GM12878 (cell line): Measurements from ENCODE around the gene CAMK2B. TPM values are rescaled to one million over a fixed set of nuclear protein-coding genes. Genes with fewer than 3 reads are reported as not detected.

Experiments
- ATAC-seq: fragments of 200-7000 bp; cut with Tn5 transposase; 3 replicates; pipeline ENCODE4 v1.9.1; 2020; ENCODE audit warnings: mild to moderate bottlenecking, moderate library complexity
- BruUV-seq: library from RNA; stranded (reverse); fragments of 400-500 nt; replicated peaks from 2 replicates; lab custom pipeline; 2021; lab: Mats Ljungman, UMichigan
- CTCF ChIA-PET: fragments of 300-600 bp; sonication (Branson Sonifier 250); formaldehyde crosslinking; extraction: SDS; loops from one replicate; lab custom pipeline; 2021; ENCODE audit warnings: inconsistent platforms; lab: Yijun Ruan, JAX
- POLR2A ChIA-PET: fragments of 350-600 bp; formaldehyde crosslinking; extraction: SDS; loops from one replicate; lab custom pipeline; 2021; ENCODE audit warnings: inconsistent platforms; lab: Charles Lee
- RAD21 ChIA-PET: fragments of 300-600 bp; sonication (Branson Sonifier 250); formaldehyde crosslinking; loops from one replicate; lab custom pipeline; 2023; ENCODE audit warnings: antibody characterized with exemption; ENCODE audit not compliant: unreplicated experiment; lab: Charles Lee
- SMC1A ChIA-PET: fragments of 300-600 bp; sonication (Branson Sonifier 250); formaldehyde crosslinking; loops from one replicate; lab custom pipeline; 2023; ENCODE audit not compliant: unreplicated experiment, uncharacterized antibody; lab: Charles Lee
- DNase-seq: peaks from one replicate; pipeline ENCODE4 v3.0.0-alpha.2; 2011; ENCODE audit warnings: low read depth, low spot score
- FAIRE-seq: peaks from 3 replicates; lab custom pipeline; 2011; peaks lifted over from hg19 to GRCh38; lab: Jason Lieb, UNC
- H2AFZ ChIP-seq: 2 replicates; pipeline ENCODE4 v1.6.0; 2011; ENCODE audit warnings: low read depth, low read length, control low read depth; ENCODE audit not compliant: control insufficient read depth
- H3K27ac ChIP-seq: 2 replicates; pipeline ENCODE4 v1.5.1; 2011; ENCODE audit warnings: control low read depth; ENCODE audit not compliant: control insufficient read depth, insufficient read depth
- H3K27me3 ChIP-seq, 2 experiments: replicated peaks in 1 of 2; 2 replicates each; pipeline versions ENCODE4 v1.6.0 to v1.6.1; 2011; ENCODE audit warnings: low read length in 1 of 2; ENCODE audit not compliant: control insufficient read depth in 2 of 2, insufficient read depth in 2 of 2
- H3K36me3 ChIP-seq, 2 experiments: 2 replicates each; pipeline ENCODE4 v1.5.1; 2011; ENCODE audit warnings: low read length in 1 of 2; ENCODE audit not compliant: control insufficient read depth in 2 of 2, insufficient read depth in 2 of 2
- H3K4me1 ChIP-seq: 2 replicates; pipeline ENCODE4 v1.6.1; 2011; ENCODE audit warnings: mild to moderate bottlenecking, low read length, moderate library complexity, mixed read lengths; ENCODE audit not compliant: control insufficient read depth, insufficient read depth
- H3K4me2 ChIP-seq: 2 replicates; pipeline ENCODE4 v1.6.0; 2011; ENCODE audit warnings: control low read depth; ENCODE audit not compliant: control insufficient read depth, insufficient read depth
- H3K4me3 ChIP-seq: fragments of 200-600 bp; sonication (generic); 2 replicates; pipeline ENCODE4 v1.5.1; 2016
- H3K79me2 ChIP-seq: 2 replicates; pipeline ENCODE4 v1.6.0; 2011; ENCODE audit warnings: low read length; ENCODE audit not compliant: control insufficient read depth, insufficient read depth
- H3K9ac ChIP-seq: 2 replicates; pipeline ENCODE4 v1.8.0; 2011; ENCODE audit warnings: low read length, control low read depth, mixed read lengths; ENCODE audit not compliant: control insufficient read depth, insufficient read depth
- H3K9me3 ChIP-seq: replicated peaks from 3 replicates; pipeline ENCODE4 v1.5.1; 2011; ENCODE audit warnings: mild to moderate bottlenecking, low read length; ENCODE audit not compliant: control insufficient read depth, insufficient read depth
- H4K20me1 ChIP-seq: 2 replicates; pipeline ENCODE4 v1.6.0; 2011; ENCODE audit not compliant: control insufficient read depth, insufficient read depth
- BCL11A ChIP-seq: IDR thresholded peaks from 2 replicates; pipeline ENCODE4 v1.6.1; 2011; ENCODE audit warnings: low read depth, low read length
- HCFC1 ChIP-seq: fragments of 150-350 bp; IDR thresholded peaks from 2 replicates; pipeline ENCODE4 v1.6.1; 2014; ENCODE audit warnings: low read length
- IRF4 ChIP-seq: IDR thresholded peaks from 2 replicates; pipeline ENCODE4 v1.6.1; 2011; ENCODE audit warnings: low read depth, low read length
- MTA3 ChIP-seq: IDR thresholded peaks from 2 replicates; pipeline ENCODE4 v1.6.1; 2012; ENCODE audit warnings: low read length, inconsistent platforms, borderline replicate concordance
- RAD51 ChIP-seq: fragments of 450-650 bp; IDR thresholded peaks from 2 replicates; pipeline ENCODE4 v1.6.1; 2016; ENCODE audit warnings: moderate library complexity, mild to moderate bottlenecking, inconsistent platforms
- SPI1 ChIP-seq: IDR thresholded peaks from 2 replicates; pipeline ENCODE4 v1.6.1; 2011; ENCODE audit warnings: low read depth, mild to moderate bottlenecking, low read length, moderate library complexity, borderline replicate concordance; ENCODE audit not compliant: insufficient read depth
- SUZ12 ChIP-seq: fragments of 200-600 bp; sonication (generic); IDR thresholded peaks from one replicate; pipeline ENCODE4 v1.6.1; 2018; ENCODE audit warnings: antibody characterized with exemption, mild to moderate bottlenecking; ENCODE audit not compliant: unreplicated experiment
- WGBS: methylation state at CpG from one replicate; pipeline ENCODE4 v1.1.6; 2016; ENCODE audit warnings: low lambda C conversion rate; ENCODE audit not compliant: insufficient replicate concordance, insufficient coverage; ENCODE audit errors: missing lambda C conversion rate; 5-methylcytosine and 5-hydroxymethylcytosine counted together
- in situ Hi-C: fragments of 300-500 bp; cut with MboI; formaldehyde crosslinking; loops from 9 replicates; pipeline ENCODE4 v1.14.3; 2018; ENCODE audit warnings: mixed read lengths
- intact Hi-C: fragments of 100-400 bp; cut with micrococcal nuclease; formaldehyde crosslinking; loops from one replicate; pipeline ENCODE4 v1.14.2; 2022; ENCODE audit not compliant: unreplicated experiment
- polyA plus RNA-seq, 11 experiments: library from polyadenylated mRNA; depleted of rRNA in 4 of 11; unstranded in 6 of 11; stranded (reverse) in 5 of 11; fragments of >200 nt; fragmentation: Nextera tagmentation in 4 of 11; fragmentation: Illumina TruSeq in 1 of 11; extraction: Ambion mirVana in 4 of 11; extraction: Trizol in 1 of 11; gene quantifications; 1 replicate in 1 of 11; 2 replicates in 10 of 11; pipeline versions ENCODE4 v1.2.1 to v1.2.3, GENCODE V29; 2011 to 2016; ENCODE audit warnings: inconsistent platforms in 2 of 11, missing spikeins in 2 of 11, low read depth in 1 of 11
- total RNA-seq, 4 experiments: library from RNA; depleted of rRNA in 3 of 4; stranded (reverse); fragments of >200 nt in 3 of 4; fragmentation: Illumina TruSeq in 1 of 4; extraction: Trizol in 1 of 4; gene quantifications; 2 replicates each; pipeline versions ENCODE4 v1.2.1 to v1.2.3, GENCODE V29; 2013 to 2021
- TF ChIP-seq, protein P1 (sequence below): IDR thresholded peaks from 2 replicates; pipeline ENCODE4 v1.6.1; 2012; ENCODE audit warnings: low read depth, low read length, improper control_type of control experiment
- TF ChIP-seq, protein P2 (sequence below): fragments of 450-650 bp; conservative IDR thresholded peaks from 2 replicates; pipeline ENCODE4 v1.6.1; 2017; ENCODE audit warnings: mild to moderate bottlenecking, moderate library complexity
- TF ChIP-seq, protein P3 (sequence below): IDR thresholded peaks from 2 replicates; pipeline ENCODE4 v1.6.1; 2011; ENCODE audit warnings: borderline replicate concordance, low read depth, mild to moderate bottlenecking, moderate library complexity, mixed read lengths, low read length; ENCODE audit not compliant: insufficient read depth; ENCODE audit errors: extremely low read length
- TF ChIP-seq, protein P4 (sequence below): IDR thresholded peaks from 2 replicates; pipeline ENCODE4 v1.6.1; 2012; ENCODE audit warnings: low read length, inconsistent platforms
- TF ChIP-seq, protein P5 (sequence below): fragments of 450-650 bp; IDR thresholded peaks from 2 replicates; pipeline ENCODE4 v1.6.1; 2016; ENCODE audit warnings: mild to moderate bottlenecking

CAMK2B gene
- total and polyA plus RNA-seq, 10 of the 15 experiments (the other 5 are each of a cell fraction or from before 2014, with no cell fraction given): 0.06 to 0.23 (median 0.11) TPM; not detected in 5

DNA sequence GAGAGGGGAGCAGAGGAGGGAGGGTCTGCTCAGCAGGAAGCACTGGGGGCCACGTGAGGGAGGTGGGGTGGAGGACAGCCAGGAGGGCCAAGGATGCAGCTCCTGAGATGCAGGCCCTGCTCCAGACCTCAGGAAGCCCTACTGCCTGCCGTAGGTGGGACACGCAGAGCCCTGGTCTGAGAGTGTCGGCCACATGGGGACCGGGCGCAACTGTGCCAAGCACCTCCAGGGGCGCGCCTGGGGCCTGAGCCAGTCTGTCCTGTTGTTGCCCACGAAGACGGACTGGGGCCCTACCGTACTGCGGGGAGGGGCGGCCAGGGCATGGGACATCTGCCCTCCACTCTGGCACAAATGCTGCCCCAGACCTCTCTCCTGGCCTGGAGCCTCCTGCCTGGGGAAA lies 93.0 kb downstream of the CAMK2B start:
- Histone ChIP-seq H3K36me3 (no peaks in the 10 kb centered on the region), H3K9ac (no peak overlapping the region), H3K27ac (no peak overlapping the region), H4K20me1 (no peaks in the 10 kb centered on the region), H3K4me3 (no peak overlapping the region), H2AFZ (no peak overlapping the region), H3K4me1 (no peaks in the 10 kb centered on the region), H3K79me2 (no peaks in the 10 kb centered on the region), H3K4me2 (no peak overlapping the region), H3K9me3 (no peaks in the 10 kb centered on the region), H3K27me3 (no peaks in the 10 kb centered on the region; a peak in 1 of 4 replicates)
- ChIA-PET CTCF (no interaction called here), RAD21 (no interaction called here), SMC1A (no interaction called here), POLR2A (no interaction called here)
- DNase-seq (no peak), ATAC-seq (peak; percentile 24; the same call in 1 of the 3 replicates), FAIRE-seq (no peak)
- intact Hi-C loops: no loop called here
- in situ Hi-C loops: no loop called here
- WGBS: 67% methylated on average over 13 of the region's 13 CpGs
- BruUV-seq: no TSS peak
- no peak for TF ChIP-seq SUZ12
- no peak for TF ChIP-seq IRF4
- TF ChIP-seq, protein P1, sequence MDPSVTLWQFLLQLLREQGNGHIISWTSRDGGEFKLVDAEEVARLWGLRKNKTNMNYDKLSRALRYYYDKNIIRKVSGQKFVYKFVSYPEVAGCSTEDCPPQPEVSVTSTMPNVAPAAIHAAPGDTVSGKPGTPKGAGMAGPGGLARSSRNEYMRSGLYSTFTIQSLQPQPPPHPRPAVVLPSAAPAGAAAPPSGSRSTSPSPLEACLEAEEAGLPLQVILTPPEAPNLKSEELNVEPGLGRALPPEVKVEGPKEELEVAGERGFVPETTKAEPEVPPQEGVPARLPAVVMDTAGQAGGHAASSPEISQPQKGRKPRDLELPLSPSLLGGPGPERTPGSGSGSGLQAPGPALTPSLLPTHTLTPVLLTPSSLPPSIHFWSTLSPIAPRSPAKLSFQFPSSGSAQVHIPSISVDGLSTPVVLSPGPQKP: no peak
- TF ChIP-seq, protein P2, sequence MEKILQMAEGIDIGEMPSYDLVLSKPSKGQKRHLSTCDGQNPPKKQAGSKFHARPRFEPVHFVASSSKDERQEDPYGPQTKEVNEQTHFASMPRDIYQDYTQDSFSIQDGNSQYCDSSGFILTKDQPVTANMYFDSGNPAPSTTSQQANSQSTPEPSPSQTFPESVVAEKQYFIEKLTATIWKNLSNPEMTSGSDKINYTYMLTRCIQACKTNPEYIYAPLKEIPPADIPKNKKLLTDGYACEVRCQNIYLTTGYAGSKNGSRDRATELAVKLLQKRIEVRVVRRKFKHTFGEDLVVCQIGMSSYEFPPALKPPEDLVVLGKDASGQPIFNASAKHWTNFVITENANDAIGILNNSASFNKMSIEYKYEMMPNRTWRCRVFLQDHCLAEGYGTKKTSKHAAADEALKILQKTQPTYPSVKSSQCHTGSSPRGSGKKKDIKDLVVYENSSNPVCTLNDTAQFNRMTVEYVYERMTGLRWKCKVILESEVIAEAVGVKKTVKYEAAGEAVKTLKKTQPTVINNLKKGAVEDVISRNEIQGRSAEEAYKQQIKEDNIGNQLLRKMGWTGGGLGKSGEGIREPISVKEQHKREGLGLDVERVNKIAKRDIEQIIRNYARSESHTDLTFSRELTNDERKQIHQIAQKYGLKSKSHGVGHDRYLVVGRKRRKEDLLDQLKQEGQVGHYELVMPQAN: no peak
- no peak for TF ChIP-seq MTA3
- no peak for TF ChIP-seq RAD51
- TF ChIP-seq, protein P3, sequence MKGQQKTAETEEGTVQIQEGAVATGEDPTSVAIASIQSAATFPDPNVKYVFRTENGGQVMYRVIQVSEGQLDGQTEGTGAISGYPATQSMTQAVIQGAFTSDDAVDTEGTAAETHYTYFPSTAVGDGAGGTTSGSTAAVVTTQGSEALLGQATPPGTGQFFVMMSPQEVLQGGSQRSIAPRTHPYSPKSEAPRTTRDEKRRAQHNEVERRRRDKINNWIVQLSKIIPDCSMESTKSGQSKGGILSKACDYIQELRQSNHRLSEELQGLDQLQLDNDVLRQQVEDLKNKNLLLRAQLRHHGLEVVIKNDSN: no peak
- TF ChIP-seq, protein P4, sequence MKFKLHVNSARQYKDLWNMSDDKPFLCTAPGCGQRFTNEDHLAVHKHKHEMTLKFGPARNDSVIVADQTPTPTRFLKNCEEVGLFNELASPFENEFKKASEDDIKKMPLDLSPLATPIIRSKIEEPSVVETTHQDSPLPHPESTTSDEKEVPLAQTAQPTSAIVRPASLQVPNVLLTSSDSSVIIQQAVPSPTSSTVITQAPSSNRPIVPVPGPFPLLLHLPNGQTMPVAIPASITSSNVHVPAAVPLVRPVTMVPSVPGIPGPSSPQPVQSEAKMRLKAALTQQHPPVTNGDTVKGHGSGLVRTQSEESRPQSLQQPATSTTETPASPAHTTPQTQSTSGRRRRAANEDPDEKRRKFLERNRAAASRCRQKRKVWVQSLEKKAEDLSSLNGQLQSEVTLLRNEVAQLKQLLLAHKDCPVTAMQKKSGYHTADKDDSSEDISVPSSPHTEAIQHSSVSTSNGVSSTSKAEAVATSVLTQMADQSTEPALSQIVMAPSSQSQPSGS: no peak
- TF ChIP-seq HCFC1: no peak
- no peak for TF ChIP-seq SPI1
- TF ChIP-seq, protein P5, sequence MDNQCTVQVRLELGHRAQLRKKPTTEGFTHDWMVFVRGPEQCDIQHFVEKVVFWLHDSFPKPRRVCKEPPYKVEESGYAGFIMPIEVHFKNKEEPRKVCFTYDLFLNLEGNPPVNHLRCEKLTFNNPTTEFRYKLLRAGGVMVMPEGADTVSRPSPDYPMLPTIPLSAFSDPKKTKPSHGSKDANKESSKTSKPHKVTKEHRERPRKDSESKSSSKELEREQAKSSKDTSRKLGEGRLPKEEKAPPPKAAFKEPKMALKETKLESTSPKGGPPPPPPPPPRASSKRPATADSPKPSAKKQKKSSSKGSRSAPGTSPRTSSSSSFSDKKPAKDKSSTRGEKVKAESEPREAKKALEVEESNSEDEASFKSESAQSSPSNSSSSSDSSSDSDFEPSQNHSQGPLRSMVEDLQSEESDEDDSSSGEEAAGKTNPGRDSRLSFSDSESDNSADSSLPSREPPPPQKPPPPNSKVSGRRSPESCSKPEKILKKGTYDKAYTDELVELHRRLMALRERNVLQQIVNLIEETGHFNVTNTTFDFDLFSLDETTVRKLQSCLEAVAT: no peak
- no peak for TF ChIP-seq BCL11A
